Endothelial cell of umbilical vein (primary cell): ENCODE data around the gene EPHX1. TPM values are rescaled to one million over a fixed set of nuclear protein-coding genes. Genes with fewer than 3 reads are reported as not detected.

Experiments used
- BruUV-seq: library from RNA; stranded (reverse); fragments of 400-500 nt; replicated peaks from 2 replicates; lab custom pipeline; 2021; lab: Mats Ljungman, UMichigan
- CTCF ChIA-PET: fragments of 300-600, 350-600 bp; sonication (Branson Sonifier 250); formaldehyde crosslinking; loops from one replicate; lab custom pipeline; 2021; ENCODE audit warnings: antibody characterized with exemption, inconsistent platforms; lab: Charles Lee
- POLR2A ChIA-PET: fragments of 300-600, 350-600 bp; sonication (Branson Sonifier 250); formaldehyde crosslinking; loops from one replicate; lab custom pipeline; 2021; ENCODE audit warnings: antibody characterized with exemption, inconsistent platforms; lab: Charles Lee
- DNase-seq: peaks from one replicate; pipeline ENCODE4 v3.0.0-alpha.2; 2011; ENCODE audit warnings: low read depth, low spot score
- FAIRE-seq: peaks from 2 replicates; lab custom pipeline; 2011; peaks lifted over from hg19 to GRCh38; lab: Jason Lieb, UNC
- H2AFZ ChIP-seq: 2 replicates; pipeline ENCODE4 v1.6.0; 2012; ENCODE audit warnings: low read depth, low read length, control low read depth, inconsistent platforms
- H3K27ac ChIP-seq: 2 replicates; pipeline ENCODE4 v1.5.1; 2011; ENCODE audit warnings: low read depth, mild to moderate bottlenecking, control low read depth, low read length, moderate library complexity; ENCODE audit not compliant: insufficient read depth
- H3K27me3 ChIP-seq, 2 experiments: 2 replicates each; pipeline versions ENCODE4 v1.6.0 to v1.6.1; 2011; ENCODE audit warnings: low read length in 2 of 2, mixed read lengths in 1 of 2; ENCODE audit not compliant: control insufficient read depth in 2 of 2, insufficient read depth in 2 of 2
- H3K36me3 ChIP-seq, 2 experiments: 2 replicates in 1 of 2; 3 replicates in 1 of 2; pipeline ENCODE4 v1.5.1; 2011; ENCODE audit warnings: low read length in 2 of 2, mild to moderate bottlenecking in 1 of 2, moderate library complexity in 1 of 2; ENCODE audit not compliant: control insufficient read depth in 2 of 2, insufficient read depth in 2 of 2; ENCODE audit errors: extremely low read depth in 1 of 2
- H3K4me1 ChIP-seq: 3 replicates; pipeline ENCODE4 v1.5.1; 2011; ENCODE audit warnings: mild to moderate bottlenecking, low read length; ENCODE audit not compliant: control insufficient read depth, insufficient read depth; ENCODE audit errors: extremely low read depth
- H3K4me2 ChIP-seq: 2 replicates; pipeline ENCODE4 v1.6.1; 2011; ENCODE audit warnings: low read length, control low read depth, mixed read lengths; ENCODE audit not compliant: insufficient read depth
- H3K4me3 ChIP-seq, 3 experiments: fragments of 200-600 bp in 1 of 3; sonication (generic), shearing (Covaris generic) in 1 of 3; replicated peaks in 1 of 3; 2 replicates each; pipeline ENCODE4 v1.5.1; 2011 to 2016; ENCODE audit warnings: control low read depth in 3 of 3, low read length in 3 of 3, mild to moderate bottlenecking in 2 of 3, inconsistent platforms in 1 of 3, low read depth in 1 of 3, moderate library complexity in 1 of 3; ENCODE audit not compliant: insufficient read depth in 1 of 3
- H3K79me2 ChIP-seq: 2 replicates; pipeline ENCODE4 v1.6.0; 2012; ENCODE audit warnings: low read length, inconsistent platforms; ENCODE audit not compliant: control insufficient read depth, insufficient read depth
- H3K9ac ChIP-seq: replicated peaks from 2 replicates; pipeline ENCODE3; 2011; ENCODE audit warnings: low read length, control low read depth; ENCODE audit not compliant: insufficient read depth; ENCODE audit errors: extremely low read depth
- H3K9me1 ChIP-seq: replicated peaks from 3 replicates; pipeline ENCODE4 v1.6.0; 2011; ENCODE audit warnings: mild to moderate bottlenecking, low read length; ENCODE audit not compliant: control insufficient read depth, insufficient read depth; ENCODE audit errors: extremely low read depth
- H3K9me3 ChIP-seq: replicated peaks from 2 replicates; pipeline ENCODE4 v1.5.1; 2012; ENCODE audit warnings: low read length, inconsistent platforms; ENCODE audit not compliant: control insufficient read depth, insufficient read depth
- H4K20me1 ChIP-seq: replicated peaks from 2 replicates; pipeline ENCODE3; 2011; ENCODE audit warnings: mild to moderate bottlenecking, low read length; ENCODE audit not compliant: control insufficient read depth, insufficient read depth; ENCODE audit errors: extremely low read depth
- JUN ChIP-seq: IDR thresholded peaks from 2 replicates; pipeline ENCODE4 v1.6.1; 2011; ENCODE audit warnings: borderline replicate concordance, low read depth; ENCODE audit not compliant: insufficient read length, insufficient read depth
- POLR2A ChIP-seq: IDR thresholded peaks from 2 replicates; pipeline ENCODE4 v1.6.1; 2012; ENCODE audit warnings: low read depth, mild to moderate bottlenecking, control low read depth, low read length
- POLR2AphosphoS5 ChIP-seq: IDR thresholded peaks from 2 replicates; pipeline ENCODE4 v1.6.1; 2012; ENCODE audit warnings: low read depth, mild to moderate bottlenecking, control low read depth, low read length, moderate library complexity; ENCODE audit not compliant: insufficient read depth
- dilution Hi-C: fragments of 300-500 bp; cut with MboI; formaldehyde crosslinking; loops from one replicate; pipeline ENCODE4 v1.15.0; 2019; ENCODE audit warnings: low sequenced_read_pairs; ENCODE audit not compliant: extremely low pct_ligation_motif_present
- intact Hi-C: fragments of 100-400 bp; cut with micrococcal nuclease; formaldehyde crosslinking; loops from one replicate; pipeline ENCODE4 v1.10.0; 2022
- polyA plus RNA-seq, 4 experiments: library from polyadenylated mRNA; depleted of rRNA in 3 of 4; stranded (reverse) in 3 of 4; unstranded in 1 of 4; fragments of >200 nt; gene quantifications; 2 replicates each; pipeline versions ENCODE4 v1.2.1 to v1.2.3, GENCODE V29; 2011 to 2012; ENCODE audit warnings: missing spikeins in 1 of 4
- total RNA-seq: library from RNA; stranded (reverse); gene quantifications from 2 replicates; pipeline ENCODE4 v1.2.3, GENCODE V29; 2021
- TF ChIP-seq, protein P1 (sequence below): IDR thresholded peaks from 2 replicates; pipeline ENCODE4 v1.6.1; 2011; ENCODE audit not compliant: insufficient read depth, insufficient read length
- TF ChIP-seq, protein P2 (sequence below), 2 donors: IDR thresholded peaks; 1 replicate in 1 of 2; 2 replicates in 1 of 2; pipeline ENCODE4 v1.5.1; 2011; ENCODE audit warnings: low read length in 2 of 2, mild to moderate bottlenecking in 2 of 2, moderate library complexity in 2 of 2, control low read depth in 1 of 2, inconsistent platforms in 1 of 2, low read depth in 1 of 2; ENCODE audit not compliant: insufficient read depth in 1 of 2; ENCODE audit errors: extremely low read depth in 1 of 2

The EPHX1 gene
- total and polyA plus RNA-seq, 2 donors (not counting 3 experiments of a cell fraction or from before 2014, with no cell fraction given), result 23.7 to 25.2 TPM

DNA sequence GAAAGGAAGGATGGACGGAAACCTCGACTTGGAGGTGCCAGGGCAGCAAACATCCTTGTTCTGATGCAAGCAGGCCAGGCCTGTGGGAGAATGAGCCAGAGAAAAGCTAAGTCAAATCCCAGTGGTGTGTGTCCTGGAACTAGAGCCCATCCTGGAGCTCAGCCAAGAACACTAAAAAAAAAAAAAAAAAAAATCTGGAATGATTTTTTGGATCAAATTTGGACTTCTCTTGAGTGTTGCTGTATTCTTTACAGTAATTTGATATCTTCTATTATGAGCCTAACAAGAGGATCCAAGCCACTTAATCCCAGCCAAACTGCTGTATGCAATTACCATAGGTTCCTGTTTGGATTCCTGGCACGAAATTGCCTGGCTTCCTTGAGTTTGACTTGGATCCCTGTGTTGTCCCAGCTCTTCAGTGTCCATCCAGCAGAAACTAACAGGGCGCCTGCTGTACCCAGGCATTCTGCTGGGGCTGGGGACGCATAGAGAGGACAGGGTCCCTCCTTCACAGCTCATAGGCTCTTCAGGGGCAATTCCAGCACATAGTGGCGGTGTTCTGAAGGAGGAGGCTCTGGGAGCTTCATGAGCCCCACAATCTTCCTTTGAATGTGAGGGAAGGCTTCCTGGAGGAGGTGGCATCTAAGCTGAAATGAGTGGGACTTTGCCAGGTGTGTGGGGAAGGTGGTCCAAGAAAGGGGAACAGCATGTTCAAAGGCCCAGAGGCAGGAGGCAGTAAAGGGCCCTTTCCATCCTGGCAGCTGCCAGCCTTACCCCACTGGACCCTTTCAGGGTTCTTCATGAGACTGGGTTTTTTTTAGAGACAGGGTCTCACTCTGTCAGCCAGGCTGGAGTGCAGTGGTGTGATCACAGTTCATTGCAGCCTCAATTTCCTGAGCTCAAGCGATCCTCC is 24.7 kb downstream of the EPHX1 start:
- CTCF ChIA-PET, result interaction anchor here (0.7 to 2.8 kb wide), 8 partner anchors 11 to 360 kb away, joined by 3 to 7 read pairs (median 5); partner anchors contain the start of genes H3-3A and SRP9
- Histone ChIP-seq H3K4me3 (no peak overlapping the region), H3K27ac (no peak overlapping the region), H3K79me2 (no peaks in the 10 kb centered on the region), H3K4me1 (no peaks in the 10 kb centered on the region), H3K27me3 (no peaks in the 10 kb centered on the region), H2AFZ (no peak overlapping the region), H3K36me3 (peaks cover 0 to 8% of the 10 kb centered on the region in 2 experiments), H3K4me2 (no peak overlapping the region), H3K9me3 (no peaks in the 10 kb centered on the region), H4K20me1 (no peaks in the 10 kb centered on the region), H3K9me1 (no peaks in the 10 kb centered on the region), H3K9ac (no peak overlapping the region)
- no TSS peak for BruUV-seq
- intact Hi-C loops (no loop called here), dilution Hi-C loops (no loop called here)
- POLR2A ChIA-PET, result interaction anchor here (0.5 to 0.9 kb wide), 2 partner anchors 57 to 123 kb away, joined by 7 to 9 read pairs; partner anchors contain the start of gene SRP9
- TF ChIP-seq POLR2A (no peak), POLR2AphosphoS5 (no peak), JUN (no peak)
- TF ChIP-seq, protein P1, sequence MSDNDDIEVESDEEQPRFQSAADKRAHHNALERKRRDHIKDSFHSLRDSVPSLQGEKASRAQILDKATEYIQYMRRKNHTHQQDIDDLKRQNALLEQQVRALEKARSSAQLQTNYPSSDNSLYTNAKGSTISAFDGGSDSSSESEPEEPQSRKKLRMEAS, result no peak
- TF ChIP-seq, protein P2, sequence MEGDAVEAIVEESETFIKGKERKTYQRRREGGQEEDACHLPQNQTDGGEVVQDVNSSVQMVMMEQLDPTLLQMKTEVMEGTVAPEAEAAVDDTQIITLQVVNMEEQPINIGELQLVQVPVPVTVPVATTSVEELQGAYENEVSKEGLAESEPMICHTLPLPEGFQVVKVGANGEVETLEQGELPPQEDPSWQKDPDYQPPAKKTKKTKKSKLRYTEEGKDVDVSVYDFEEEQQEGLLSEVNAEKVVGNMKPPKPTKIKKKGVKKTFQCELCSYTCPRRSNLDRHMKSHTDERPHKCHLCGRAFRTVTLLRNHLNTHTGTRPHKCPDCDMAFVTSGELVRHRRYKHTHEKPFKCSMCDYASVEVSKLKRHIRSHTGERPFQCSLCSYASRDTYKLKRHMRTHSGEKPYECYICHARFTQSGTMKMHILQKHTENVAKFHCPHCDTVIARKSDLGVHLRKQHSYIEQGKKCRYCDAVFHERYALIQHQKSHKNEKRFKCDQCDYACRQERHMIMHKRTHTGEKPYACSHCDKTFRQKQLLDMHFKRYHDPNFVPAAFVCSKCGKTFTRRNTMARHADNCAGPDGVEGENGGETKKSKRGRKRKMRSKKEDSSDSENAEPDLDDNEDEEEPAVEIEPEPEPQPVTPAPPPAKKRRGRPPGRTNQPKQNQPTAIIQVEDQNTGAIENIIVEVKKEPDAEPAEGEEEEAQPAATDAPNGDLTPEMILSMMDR (IDR thresholded peaks at IDR 0.05; ENCODE audit: extremely low read depth in 1 of 2, insufficient read depth in 1 of 2, low read depth in 1 of 2, low read length in 2 of 2), result no peak
- DNase-seq, result no peak
- no peak for FAIRE-seq
